Cardiac septum (tissue), 1 donor: ENCODE measurements around the gene IL1RAPL1. TPM values are rescaled to one million over a fixed set of nuclear protein-coding genes. Genes with fewer than 3 reads are reported as not detected.

Experiments used
- DNase-seq: peaks from one replicate; pipeline ENCODE4 v3.0.0-alpha.2; 2020; ENCODE audit warnings: low spot score
- intact Hi-C: fragments of 100-400 bp; cut with DNase I; formaldehyde crosslinking; loops from one replicate; pipeline ENCODE4 v1.14.0; 2022
- total RNA-seq: library from RNA; stranded (reverse); fragmentation: NEBNext Ultra II Directional; extraction: Animal tissue kit (Norgen Biotek cat#: 25700); gene quantifications from one replicate; pipeline ENCODE4 v1.2.1, GENCODE V29; 2021
- donor health status: DM: no; HTN: no; CAD: no.

The IL1RAPL1 gene
- total RNA-seq, 1 donor from 2014 or later = 0.73 TPM

- no peak for DNase-seq
These were observed 1074.0 kb downstream of the IL1RAPL1 start for GRCh38 chrX:29661290-29661689.

GRCh38 chrX:29662101-29662500 lies 1074.9 kb downstream of the IL1RAPL1 start:
- no peak for DNase-seq
- intact Hi-C loops = no loop called here

More at GRCh38 chrX:29661290-29661689, 1074.0 kb downstream of the IL1RAPL1 start:
- intact Hi-C loops = no loop called here

- no peak for DNase-seq
- intact Hi-C loops = no loop called here
These were observed 1075.7 kb downstream of the IL1RAPL1 start for GRCh38 chrX:29662759-29663503.

- DNase-seq = no peak
- intact Hi-C loops = no loop called here
These were observed 1078.3 kb downstream of the IL1RAPL1 start for GRCh38 chrX:29665532-29665931.

- DNase-seq = no peak
- intact Hi-C loops = no loop called here
These were observed 1079.1 kb downstream of the IL1RAPL1 start for GRCh38 chrX:29666366-29666765.

DNA sequence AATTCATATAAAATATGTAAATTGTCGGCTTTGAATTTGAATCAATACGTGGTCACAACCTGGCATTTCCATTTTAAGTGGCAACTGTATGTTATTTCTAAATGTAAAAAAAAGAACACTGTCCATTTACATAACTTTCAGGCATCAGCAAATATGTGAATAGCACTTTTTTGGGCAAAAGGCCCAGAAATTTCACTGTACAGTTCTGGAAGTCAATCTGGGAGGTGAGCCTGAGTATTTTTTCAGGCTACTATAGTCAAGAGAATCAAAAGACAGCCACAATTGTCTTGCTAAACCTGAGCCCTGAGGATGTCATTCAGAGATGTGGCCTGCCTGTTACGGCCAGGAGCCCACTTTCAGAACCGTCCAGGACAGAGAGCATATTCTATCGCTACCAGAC lies 1084.2 kb downstream of the IL1RAPL1 start:
- DNase-seq = no peak

GRCh38 chrX:29687687-29688086 lies 1100.4 kb downstream of the IL1RAPL1 start:
- no peak for DNase-seq
- intact Hi-C loops = no loop called here

More for the DNA sequence above, 1084.2 kb downstream of the IL1RAPL1 start:
- intact Hi-C loops = no loop called here

DNA sequence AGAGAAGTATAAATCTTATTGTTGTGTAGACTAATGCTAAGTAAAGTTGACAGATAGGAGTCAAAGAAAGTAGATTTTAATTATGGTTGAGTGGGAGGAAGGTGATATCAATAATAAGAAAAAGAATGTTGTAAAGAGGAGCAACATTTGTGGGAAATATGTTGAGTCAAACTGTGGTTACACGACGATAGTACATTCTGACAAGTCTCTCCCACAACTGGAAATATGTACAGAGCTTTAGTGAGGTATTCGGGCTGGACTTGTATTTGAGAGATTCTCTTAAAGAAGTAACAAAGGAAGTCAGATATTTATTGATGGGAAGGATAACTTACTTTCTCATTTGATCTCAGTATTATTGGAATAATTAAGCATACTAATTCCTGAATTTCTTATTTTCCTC lies 1102.8 kb downstream of the IL1RAPL1 start:
- intact Hi-C loops = no loop called here
- no peak for DNase-seq

GRCh38 chrX:29691044-29691443 lies 1103.8 kb downstream of the IL1RAPL1 start:
- intact Hi-C loops = no loop called here
- no peak for DNase-seq

DNA sequence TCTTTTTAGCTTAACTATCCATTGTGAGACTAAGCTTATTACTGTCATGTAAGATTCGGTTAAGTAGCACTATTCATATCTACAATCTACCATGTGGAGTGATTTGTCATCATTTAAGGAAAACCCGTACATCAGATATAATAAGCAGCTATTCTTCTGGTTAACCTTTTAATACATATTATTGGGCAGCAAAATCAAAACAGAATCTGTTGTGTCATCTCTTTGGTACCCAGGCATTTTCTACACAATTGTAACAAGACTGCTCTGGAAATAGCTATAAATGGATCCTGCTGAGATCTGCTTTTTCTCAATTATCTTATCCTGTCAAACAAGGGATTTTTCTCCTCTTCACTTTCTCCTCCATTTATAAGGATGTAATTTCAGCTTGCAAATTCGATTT lies 1106.7 kb downstream of the IL1RAPL1 start:
- no peak for DNase-seq
- intact Hi-C loops = no loop called here

GRCh38 chrX:29699239-29699638 lies 1112.0 kb downstream of the IL1RAPL1 start:
- DNase-seq = no peak
- intact Hi-C loops = no loop called here

DNA sequence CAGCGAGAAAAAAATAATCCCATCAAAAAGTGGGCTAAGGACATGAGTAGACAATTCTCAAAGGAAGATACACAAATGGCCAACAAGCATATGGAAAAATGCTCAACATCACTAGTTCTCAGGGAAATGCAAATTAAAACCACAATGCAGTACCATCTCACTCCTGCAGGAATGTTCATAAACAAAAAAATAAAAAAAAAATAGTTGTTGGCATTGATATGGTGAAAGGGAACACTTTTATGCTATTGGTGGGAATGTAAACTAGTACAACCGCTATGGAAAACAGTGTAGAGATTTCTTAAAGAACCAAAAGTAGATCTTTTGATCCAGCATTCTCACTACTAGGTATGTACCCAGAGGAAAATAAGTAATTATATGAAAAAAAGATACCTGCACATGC lies 1119.8 kb downstream of the IL1RAPL1 start:
- intact Hi-C loops = no loop called here

GRCh38 chrX:29721152-29721551 lies 1133.9 kb downstream of the IL1RAPL1 start:
- intact Hi-C loops = no loop called here
- no peak for DNase-seq

More for the DNA sequence above, 1119.8 kb downstream of the IL1RAPL1 start:
- DNase-seq = no peak

DNA sequence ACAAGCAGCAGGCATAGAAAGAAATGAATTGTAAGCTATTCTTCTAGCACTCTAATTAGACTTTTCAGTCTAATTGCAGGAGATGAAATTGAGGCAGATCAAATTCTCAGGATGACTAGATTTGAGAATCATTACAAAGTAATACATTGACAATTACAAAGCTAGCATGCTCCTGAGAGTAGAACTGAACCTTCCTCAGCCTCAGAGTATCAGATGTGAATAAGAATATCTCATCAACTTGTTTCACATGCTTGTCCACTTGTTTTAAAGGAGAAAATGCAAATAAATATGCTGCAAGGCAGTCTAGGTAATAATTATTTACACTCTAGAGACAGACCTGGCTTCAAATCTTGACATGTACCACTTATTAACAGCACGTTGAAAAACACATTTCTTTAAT lies 1137.1 kb downstream of the IL1RAPL1 start:
- DNase-seq = no peak
- intact Hi-C loops = no loop called here

GRCh38 chrX:29726811-29727210 lies 1139.6 kb downstream of the IL1RAPL1 start:
- DNase-seq = no peak
- intact Hi-C loops = no loop called here

- intact Hi-C loops = no loop called here
- no peak for DNase-seq
These were observed 1141.4 kb downstream of the IL1RAPL1 start for GRCh38 chrX:29728639-29729038.

- no peak for DNase-seq
- intact Hi-C loops = no loop called here
These were observed 1157.7 kb downstream of the IL1RAPL1 start for GRCh38 chrX:29744966-29745365.

GRCh38 chrX:29746326-29746725 lies 1159.1 kb downstream of the IL1RAPL1 start:
- intact Hi-C loops = no loop called here
- DNase-seq = no peak

DNA sequence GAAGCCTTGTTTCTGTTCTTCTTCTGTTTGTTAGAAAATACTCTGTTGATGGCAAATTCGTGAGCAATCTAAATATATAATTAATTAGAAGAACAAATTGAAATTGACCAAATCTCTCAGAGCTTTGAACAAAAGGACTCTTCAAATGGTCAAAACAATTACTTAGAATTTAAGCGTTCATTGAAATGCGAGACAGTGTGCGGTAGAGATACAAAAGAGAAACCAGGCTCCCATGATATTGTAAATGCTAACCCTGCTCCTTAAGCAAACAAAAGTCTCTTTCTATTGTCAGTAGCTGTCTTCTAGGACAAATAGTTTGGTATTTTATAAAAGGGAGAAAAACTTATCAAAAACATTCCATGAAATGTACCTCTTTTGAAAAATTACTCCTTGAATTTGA lies 1174.8 kb downstream of the IL1RAPL1 start:
- intact Hi-C loops = no loop called here
- DNase-seq = no peak

- intact Hi-C loops = no loop called here
These were observed 1188.6 kb downstream of the IL1RAPL1 start for GRCh38 chrX:29775890-29776289.

DNA sequence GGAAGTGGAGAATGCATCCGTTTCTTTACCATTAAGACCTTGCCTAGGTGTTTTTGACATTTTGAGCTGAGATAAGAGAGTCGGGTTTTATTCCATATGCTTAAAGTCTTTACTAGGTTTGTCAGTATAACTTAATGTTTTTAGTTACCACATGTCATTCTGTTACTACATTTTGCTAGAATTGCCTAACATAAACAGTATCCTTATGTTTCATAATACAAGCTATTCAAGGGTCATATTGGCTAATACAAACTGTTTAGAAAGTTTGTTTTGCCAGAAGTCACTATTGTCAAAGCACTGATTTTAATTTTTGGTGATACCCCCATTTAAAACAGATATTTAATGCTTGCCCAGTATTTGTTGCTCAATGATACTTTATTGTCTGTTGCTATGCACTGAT lies 1200.4 kb downstream of the IL1RAPL1 start:
- intact Hi-C loops = no loop called here
- no peak for DNase-seq

More at GRCh38 chrX:29775890-29776289, 1188.6 kb downstream of the IL1RAPL1 start:
- DNase-seq = no peak
